Trophoblast cell (in vitro differentiated cells and primary cell): ENCODE data around the gene PRSS12.

Experiments used
- DNase-seq, 2 donors: peaks; one replicate each; pipeline ENCODE4 v3.0.0-alpha.2; 2016
- H2AFZ ChIP-seq: 2 replicates; pipeline ENCODE4 v1.6.1; 2013; ENCODE audit warnings: low read length, moderate library complexity, mild to moderate bottlenecking; ENCODE audit not compliant: insufficient read depth, poor library complexity
- H2AK5ac ChIP-seq: 2 replicates; pipeline ENCODE4 v1.6.1; 2013; ENCODE audit warnings: mild to moderate bottlenecking, low read length
- H2BK120ac ChIP-seq: 2 replicates; pipeline ENCODE4 v1.6.1; 2013; ENCODE audit warnings: low read length, mild to moderate bottlenecking, moderate library complexity; ENCODE audit not compliant: insufficient read depth, poor library complexity
- H2BK12ac ChIP-seq: 2 replicates; pipeline ENCODE4 v1.6.1; 2013; ENCODE audit warnings: mild to moderate bottlenecking, low read length, moderate library complexity
- H2BK5ac ChIP-seq: 2 replicates; pipeline ENCODE4 v1.6.1; 2013; ENCODE audit warnings: low read length, low read depth, moderate library complexity, mild to moderate bottlenecking; ENCODE audit not compliant: poor library complexity
- H3K14ac ChIP-seq: 2 replicates; pipeline ENCODE4 v1.6.1; 2013; ENCODE audit warnings: mild to moderate bottlenecking, low read length
- H3K18ac ChIP-seq: 2 replicates; pipeline ENCODE4 v1.6.1; 2013; ENCODE audit warnings: mild to moderate bottlenecking, low read length
- H3K23ac ChIP-seq: 2 replicates; pipeline ENCODE4 v1.6.1; 2013; ENCODE audit warnings: low read length
- H3K27ac ChIP-seq: 2 replicates; pipeline ENCODE4 v1.5.1; 2013; ENCODE audit warnings: low read depth, mild to moderate bottlenecking, inconsistent platforms, low read length, moderate library complexity
- H3K27me3 ChIP-seq: 2 replicates; pipeline ENCODE4 v1.6.1; 2013; ENCODE audit warnings: inconsistent platforms, mild to moderate bottlenecking, low read length, moderate library complexity; ENCODE audit not compliant: insufficient read depth
- H3K36me3 ChIP-seq, 2 experiments: 1 replicate in 1 of 2; 2 replicates in 1 of 2; pipeline ENCODE4 v1.6.1; 2013; ENCODE audit warnings: low read length in 2 of 2, mild to moderate bottlenecking in 2 of 2, moderate library complexity in 1 of 2; ENCODE audit not compliant: insufficient read depth in 2 of 2, control insufficient read depth in 1 of 2
- H3K4ac ChIP-seq: 2 replicates; pipeline ENCODE4 v1.6.1; 2013; ENCODE audit warnings: low read depth, mild to moderate bottlenecking, low read length, moderate library complexity
- H3K4me1 ChIP-seq, 2 experiments: 1 replicate in 1 of 2; 2 replicates in 1 of 2; pipeline ENCODE4 v1.6.1; 2013; ENCODE audit warnings: low read length in 2 of 2, mild to moderate bottlenecking in 2 of 2, moderate library complexity in 1 of 2; ENCODE audit not compliant: insufficient read depth in 2 of 2, control insufficient read depth in 1 of 2
- H3K4me2 ChIP-seq: 2 replicates; pipeline ENCODE4 v1.6.1; 2013; ENCODE audit warnings: inconsistent platforms, mild to moderate bottlenecking, low read length, moderate library complexity
- H3K4me3 ChIP-seq: 2 replicates; pipeline ENCODE4 v1.5.1; 2013; ENCODE audit warnings: mild to moderate bottlenecking, low read depth, low read length, inconsistent platforms
- H3K79me1 ChIP-seq: one replicate; pipeline ENCODE4 v1.6.1; 2013; ENCODE audit warnings: low read length
- H3K79me2 ChIP-seq: 2 replicates; pipeline ENCODE4 v1.6.1; 2013; ENCODE audit warnings: low read length, mild to moderate bottlenecking; ENCODE audit not compliant: control insufficient read depth, insufficient read depth, poor library complexity
- H3K9ac ChIP-seq: 2 replicates; pipeline ENCODE4 v1.6.1; 2013; ENCODE audit warnings: mild to moderate bottlenecking, low read length
- H3K9me3 ChIP-seq: 2 replicates; pipeline ENCODE4 v1.6.1; 2013; ENCODE audit warnings: low read depth, mild to moderate bottlenecking, control low read depth, inconsistent platforms, low read length; ENCODE audit not compliant: insufficient read depth
- H4K12ac ChIP-seq: 2 replicates; pipeline ENCODE4 v1.6.1; 2013; ENCODE audit warnings: low read depth, mild to moderate bottlenecking, low read length, moderate library complexity
- H4K8ac ChIP-seq: 2 replicates; pipeline ENCODE4 v1.6.1; 2013; ENCODE audit warnings: low read depth, mild to moderate bottlenecking, low read length, moderate library complexity
- H4K91ac ChIP-seq: one replicate; pipeline ENCODE4 v1.6.1; 2013; ENCODE audit warnings: low read depth, mild to moderate bottlenecking, low read length, moderate library complexity
- WGBS: extraction: QIAGEN DNeasy Blood & Tissue Kit; methylation state at CpG from one replicate; pipeline ENCODE4 v1.1.7; 2013; ENCODE audit warnings: missing lambda C conversion rate; ENCODE audit not compliant: insufficient read length, insufficient coverage; ENCODE audit errors: extremely low coverage; 5-methylcytosine and 5-hydroxymethylcytosine counted together

Gene PRSS12

GRCh38 chr4:118390121-118390520 is 37.3 kb upstream of the PRSS12 start:
- Histone ChIP-seq H3K4ac (no peak overlapping the region), H2AFZ (no peak overlapping the region), H3K36me3 (no peaks in the 10 kb centered on the region), H3K9me3 (no peaks in the 10 kb centered on the region), H3K79me1 (no peaks in the 10 kb centered on the region), H4K8ac (no peak overlapping the region), H3K79me2 (no peaks in the 10 kb centered on the region), H4K91ac (no peak overlapping the region), H4K12ac (no peak overlapping the region), H3K9ac (no peak overlapping the region), H3K14ac (no peak overlapping the region), H3K18ac (no peak overlapping the region), H3K27me3 (no peaks in the 10 kb centered on the region), H2BK5ac (no peak overlapping the region), H3K27ac (no peak overlapping the region), H2BK120ac (no peak overlapping the region), H3K4me3 (no peak overlapping the region), H2AK5ac (no peak overlapping the region), H3K23ac (no peak overlapping the region), H3K4me2 (no peak overlapping the region), H3K4me1 (no peaks in the 10 kb centered on the region), H2BK12ac (no peak overlapping the region)
- no peak for DNase-seq
- no CpG with 5 or more reads among the region's 2 CpGs for WGBS

- no peaks in the 10 kb centered on the region for H3K27me3 ChIP-seq
- no peak overlapping the region for H3K14ac ChIP-seq
- no peak overlapping the region for H2BK12ac ChIP-seq
- no CpG with 5 or more reads among the region's 6 CpGs for WGBS
- H3K27ac ChIP-seq: no peak overlapping the region
- no peaks in the 10 kb centered on the region for H3K79me2 ChIP-seq
- no peaks in the 10 kb centered on the region for H3K4me1 ChIP-seq
- no peak overlapping the region for H3K23ac ChIP-seq
- no peak overlapping the region for H2BK120ac ChIP-seq
- H3K79me1 ChIP-seq: no peaks in the 10 kb centered on the region
- no peak overlapping the region for H2AK5ac ChIP-seq
- no peak overlapping the region for H3K18ac ChIP-seq
- no peak overlapping the region for H4K12ac ChIP-seq
- no peak overlapping the region for H4K91ac ChIP-seq
- no peaks in the 10 kb centered on the region for H3K9me3 ChIP-seq
- no peak overlapping the region for H3K4me3 ChIP-seq
- no peak for DNase-seq
- H2AFZ ChIP-seq: no peak overlapping the region
- no peak overlapping the region for H3K4ac ChIP-seq
- H3K36me3 ChIP-seq: no peaks in the 10 kb centered on the region
- no peak overlapping the region for H2BK5ac ChIP-seq
- H3K4me2 ChIP-seq: no peak overlapping the region
- H3K9ac ChIP-seq: no peak overlapping the region
- H4K8ac ChIP-seq: no peak overlapping the region
Observed at GRCh38 chr4:118389721-118390120, 36.9 kb upstream of the PRSS12 start.

- no peak overlapping the region for H2BK12ac ChIP-seq
- no CpG with 5 or more reads among the region's 6 CpGs for WGBS
- no peak overlapping the region for H3K27ac ChIP-seq
- no peak overlapping the region for H2BK5ac ChIP-seq
- H2AK5ac ChIP-seq: no peak overlapping the region
- H2AFZ ChIP-seq: no peak overlapping the region
- no peaks in the 10 kb centered on the region for H3K9me3 ChIP-seq
- no peak overlapping the region for H4K8ac ChIP-seq
- no peak overlapping the region for H3K23ac ChIP-seq
- H3K14ac ChIP-seq: no peak overlapping the region
- H3K4me1 ChIP-seq: no peaks in the 10 kb centered on the region
- H3K4ac ChIP-seq: no peak overlapping the region
- H4K91ac ChIP-seq: no peak overlapping the region
- H3K9ac ChIP-seq: no peak overlapping the region
- no peak overlapping the region for H3K4me2 ChIP-seq
- DNase-seq: no peak
- no peaks in the 10 kb centered on the region for H3K36me3 ChIP-seq
- no peak overlapping the region for H4K12ac ChIP-seq
- H3K79me1 ChIP-seq: no peaks in the 10 kb centered on the region
- no peak overlapping the region for H2BK120ac ChIP-seq
- no peak overlapping the region for H3K4me3 ChIP-seq
- no peaks in the 10 kb centered on the region for H3K79me2 ChIP-seq
- no peaks in the 10 kb centered on the region for H3K27me3 ChIP-seq
- H3K18ac ChIP-seq: no peak overlapping the region
Observed at GRCh38 chr4:118388606-118389005, 35.8 kb upstream of the PRSS12 start.

GRCh38 chr4:118381902-118382301 is 29.1 kb upstream of the PRSS12 start:
- no peaks in the 10 kb centered on the region for H3K9me3 ChIP-seq
- no peaks in the 10 kb centered on the region for H3K79me1 ChIP-seq
- H3K4me2 ChIP-seq: no peak overlapping the region
- H4K91ac ChIP-seq: no peak overlapping the region
- no CpG with 5 or more reads among the region's 3 CpGs for WGBS
- H3K4ac ChIP-seq: no peak overlapping the region
- no peaks in the 10 kb centered on the region for H3K79me2 ChIP-seq
- no peak overlapping the region for H2BK120ac ChIP-seq
- no peak overlapping the region for H4K12ac ChIP-seq
- no peak overlapping the region for H2AK5ac ChIP-seq
- H3K4me3 ChIP-seq: no peak overlapping the region
- no peak overlapping the region for H2BK5ac ChIP-seq
- H4K8ac ChIP-seq: no peak overlapping the region
- H3K9ac ChIP-seq: no peak overlapping the region
- H3K27me3 ChIP-seq: no peaks in the 10 kb centered on the region
- H3K4me1 ChIP-seq: no peaks in the 10 kb centered on the region
- H2BK12ac ChIP-seq: no peak overlapping the region
- no peak overlapping the region for H3K14ac ChIP-seq
- DNase-seq: no peak
- no peaks in the 10 kb centered on the region for H3K36me3 ChIP-seq
- no peak overlapping the region for H2AFZ ChIP-seq
- H3K23ac ChIP-seq: no peak overlapping the region
- no peak overlapping the region for H3K27ac ChIP-seq
- no peak overlapping the region for H3K18ac ChIP-seq
